Thoracic aorta (tissue), 2 donors: Measurements from ENCODE around the gene VSX1. TPM values are rescaled to one million over a fixed set of nuclear protein-coding genes. Genes with fewer than 3 reads are reported as not detected.

Experiments used
- ATAC-seq: fragments of 150-250 bp; one replicate; pipeline ENCODE4 v1.8.0; 2017; ENCODE audit warnings: low read depth; ENCODE audit not compliant: insufficient number of reproducible peaks, low FRiP score
- DNase-seq: peaks from one replicate; pipeline ENCODE4 v3.0.0-alpha.2; 2020; ENCODE audit warnings: low spot score
- H3K27ac ChIP-seq, 2 donors: fragments of 200-600 bp; sonication (generic); 1 replicate in 1 of 2; 2 replicates in 1 of 2; pipeline ENCODE4 v1.5.1; 2016; ENCODE audit warnings: mild to moderate bottlenecking in 2 of 2, moderate library complexity in 2 of 2
- H3K27me3 ChIP-seq: fragments of 200-600 bp; sonication (generic); replicated peaks from 2 replicates; pipeline ENCODE4 v1.6.0; 2016; ENCODE audit warnings: mild to moderate bottlenecking; ENCODE audit not compliant: insufficient read depth
- H3K36me3 ChIP-seq: fragments of 200-600 bp; sonication (generic); one replicate; pipeline ENCODE4 v1.5.1; 2016
- H3K4me1 ChIP-seq, 2 donors: fragments of 200-600 bp; sonication (generic); 1 replicate in 1 of 2; 2 replicates in 1 of 2; pipeline versions ENCODE4 v1.5.1 to v1.6.0; 2016; ENCODE audit warnings: low read depth in 2 of 2, mild to moderate bottlenecking in 1 of 2; ENCODE audit not compliant: control insufficient read depth in 1 of 2
- H3K4me3 ChIP-seq: fragments of 200-600 bp; sonication (generic); 2 replicates; pipeline ENCODE4 v1.5.1; 2016; ENCODE audit warnings: mild to moderate bottlenecking
- H3K9me3 ChIP-seq: fragments of 200-600 bp; sonication (generic); 2 replicates; pipeline ENCODE4 v1.5.1; 2016
- total RNA-seq, 2 donors: library from RNA; depleted of rRNA; stranded (reverse); fragments of >200 nt; gene quantifications; one replicate each; pipeline versions ENCODE4 v1.1.0 to v1.2.3, GENCODE V29; 2016
- TF ChIP-seq, protein P1 (sequence below): fragments of 200-600 bp; sonication (generic); IDR thresholded peaks from one replicate; pipeline ENCODE4 v1.5.1; 2019; ENCODE audit warnings: antibody characterized with exemption

VSX1 gene
- total RNA-seq, 2 donors from 2014 or later: not detected

DNA sequence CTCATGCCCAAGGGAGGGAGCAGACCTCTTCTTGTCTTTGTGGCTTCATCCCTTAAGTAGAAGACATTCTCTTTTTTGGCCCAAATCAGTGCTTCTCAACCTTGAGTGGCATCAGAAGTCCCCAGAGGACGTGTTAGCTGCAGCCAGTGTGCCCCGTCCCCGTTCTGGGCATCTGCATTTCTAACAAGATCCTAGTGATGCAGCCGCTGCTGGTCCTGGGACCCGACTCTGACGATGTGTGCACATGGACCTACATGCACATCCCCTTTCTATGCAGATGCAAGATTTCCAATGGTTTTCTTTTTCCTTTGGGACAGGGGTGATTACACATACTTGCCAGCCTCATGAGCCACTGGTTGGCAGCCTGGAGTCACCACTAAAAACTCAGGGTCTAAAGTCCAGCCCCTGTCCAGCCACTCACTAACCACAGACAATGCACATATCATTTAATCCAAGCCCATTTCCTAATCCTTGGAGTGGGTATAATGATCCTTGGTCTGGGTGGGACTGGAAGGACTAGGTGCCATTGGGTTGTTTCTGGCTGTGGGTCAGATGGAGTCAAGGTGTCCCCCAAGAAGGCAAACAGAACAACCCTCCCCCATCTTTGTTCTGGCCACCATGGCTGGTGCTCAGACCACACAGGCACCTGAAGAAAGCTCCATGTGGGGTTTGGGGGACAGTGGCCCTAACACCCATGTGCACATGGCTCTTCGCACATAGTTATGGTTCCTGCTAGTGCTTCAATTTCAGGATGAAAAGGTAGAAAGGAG, 30.4 kb downstream of the VSX1 start:
- ATAC-seq: no peak
- Histone ChIP-seq H3K27me3 (no peaks in the 10 kb centered on the region), H3K4me3 (no peak overlapping the region), H3K27ac (peak overlapping the region; percentile 79 to 91), H3K9me3 (no peaks in the 10 kb centered on the region), H3K4me1 (peaks cover 63 to 100% of the 10 kb centered on the region in 2 donors), H3K36me3 (peaks cover 5% of the 10 kb centered on the region)
- no peak for DNase-seq
- TF ChIP-seq, protein P1, sequence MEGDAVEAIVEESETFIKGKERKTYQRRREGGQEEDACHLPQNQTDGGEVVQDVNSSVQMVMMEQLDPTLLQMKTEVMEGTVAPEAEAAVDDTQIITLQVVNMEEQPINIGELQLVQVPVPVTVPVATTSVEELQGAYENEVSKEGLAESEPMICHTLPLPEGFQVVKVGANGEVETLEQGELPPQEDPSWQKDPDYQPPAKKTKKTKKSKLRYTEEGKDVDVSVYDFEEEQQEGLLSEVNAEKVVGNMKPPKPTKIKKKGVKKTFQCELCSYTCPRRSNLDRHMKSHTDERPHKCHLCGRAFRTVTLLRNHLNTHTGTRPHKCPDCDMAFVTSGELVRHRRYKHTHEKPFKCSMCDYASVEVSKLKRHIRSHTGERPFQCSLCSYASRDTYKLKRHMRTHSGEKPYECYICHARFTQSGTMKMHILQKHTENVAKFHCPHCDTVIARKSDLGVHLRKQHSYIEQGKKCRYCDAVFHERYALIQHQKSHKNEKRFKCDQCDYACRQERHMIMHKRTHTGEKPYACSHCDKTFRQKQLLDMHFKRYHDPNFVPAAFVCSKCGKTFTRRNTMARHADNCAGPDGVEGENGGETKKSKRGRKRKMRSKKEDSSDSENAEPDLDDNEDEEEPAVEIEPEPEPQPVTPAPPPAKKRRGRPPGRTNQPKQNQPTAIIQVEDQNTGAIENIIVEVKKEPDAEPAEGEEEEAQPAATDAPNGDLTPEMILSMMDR: no peak

DNA sequence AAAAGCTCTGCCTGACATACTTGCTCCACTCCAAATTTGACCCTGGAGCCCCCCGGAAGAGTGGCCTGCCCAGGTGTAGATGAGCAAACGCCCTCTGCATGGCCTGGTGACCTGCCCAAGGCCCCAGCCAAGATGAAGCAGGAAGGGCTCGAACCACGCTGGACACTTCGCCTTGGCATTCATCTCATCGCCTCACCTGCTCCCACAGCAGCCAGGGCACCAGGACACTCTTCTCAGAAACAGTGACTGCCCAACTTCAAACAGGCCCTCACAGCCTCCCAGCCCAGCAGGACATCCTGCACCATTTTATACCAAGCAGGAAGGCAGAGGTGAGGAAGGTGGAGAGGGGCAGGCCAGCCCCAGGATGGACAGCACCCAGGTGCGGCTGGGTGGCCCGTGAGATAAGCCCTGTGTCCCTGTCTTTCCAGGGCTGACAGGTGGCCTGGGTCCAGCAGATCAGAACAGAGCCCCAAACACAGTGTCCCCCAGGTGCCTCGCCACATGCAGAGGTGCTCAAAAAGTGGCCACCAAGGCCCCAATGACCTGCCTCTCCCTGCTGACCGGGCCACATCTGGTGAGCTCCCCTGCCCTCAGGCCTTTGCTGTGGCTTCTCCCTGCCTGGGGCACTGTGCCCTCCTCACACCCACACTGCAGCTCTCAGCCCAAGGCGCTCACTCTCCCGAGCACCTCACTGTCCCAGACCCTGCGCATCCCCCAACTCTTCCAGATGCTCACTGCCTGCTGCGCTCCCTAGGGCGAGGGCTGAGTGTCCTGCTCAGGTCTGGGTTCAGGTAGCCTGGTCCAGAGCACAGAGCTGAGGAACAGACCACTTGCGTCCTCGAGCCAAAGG, 31.2 kb downstream of the VSX1 start:
- TF ChIP-seq, protein P1: no peak
- Histone ChIP-seq H3K27me3 (no peaks in the 10 kb centered on the region), H3K4me3 (no peak overlapping the region), H3K36me3 (peaks cover 9% of the 10 kb centered on the region), H3K27ac (peak overlapping the region; percentile 69 to 79), H3K9me3 (no peaks in the 10 kb centered on the region), H3K4me1 (peaks cover 59 to 100% of the 10 kb centered on the region in 2 donors)
- DNase-seq: no peak
- no peak for ATAC-seq

DNA sequence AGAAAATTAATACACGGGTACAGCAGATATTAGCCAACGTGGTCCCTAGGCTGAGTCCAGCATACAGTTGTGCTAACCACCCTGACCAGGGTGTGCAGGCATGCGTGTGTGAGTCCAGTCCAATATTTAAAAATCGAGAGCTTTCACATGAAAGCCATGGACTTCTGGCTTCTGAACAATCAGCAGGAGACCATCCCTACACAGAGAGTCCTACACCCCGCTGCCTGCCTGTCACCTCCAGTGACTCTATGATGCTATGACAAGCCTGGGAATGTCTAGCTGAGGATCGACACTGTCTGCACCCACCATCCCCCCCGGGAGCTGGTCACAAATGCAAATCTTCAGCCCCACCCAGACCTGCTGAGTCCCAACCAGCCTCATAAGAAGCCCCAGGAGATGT, 31.9 kb downstream of the VSX1 start:
- no peaks in the 10 kb centered on the region for H3K9me3 ChIP-seq
- H3K4me1 ChIP-seq: peaks cover 57 to 100% of the 10 kb centered on the region in 2 donors
- DNase-seq: no peak
- H3K27ac ChIP-seq: peak overlapping the region; percentile 69 to 79
- H3K36me3 ChIP-seq: peaks cover 9% of the 10 kb centered on the region
- ATAC-seq: no peak
- H3K4me3 ChIP-seq: peak overlapping the region; percentile 1
- H3K27me3 ChIP-seq: no peaks in the 10 kb centered on the region
- TF ChIP-seq, protein P1: no peak

DNA sequence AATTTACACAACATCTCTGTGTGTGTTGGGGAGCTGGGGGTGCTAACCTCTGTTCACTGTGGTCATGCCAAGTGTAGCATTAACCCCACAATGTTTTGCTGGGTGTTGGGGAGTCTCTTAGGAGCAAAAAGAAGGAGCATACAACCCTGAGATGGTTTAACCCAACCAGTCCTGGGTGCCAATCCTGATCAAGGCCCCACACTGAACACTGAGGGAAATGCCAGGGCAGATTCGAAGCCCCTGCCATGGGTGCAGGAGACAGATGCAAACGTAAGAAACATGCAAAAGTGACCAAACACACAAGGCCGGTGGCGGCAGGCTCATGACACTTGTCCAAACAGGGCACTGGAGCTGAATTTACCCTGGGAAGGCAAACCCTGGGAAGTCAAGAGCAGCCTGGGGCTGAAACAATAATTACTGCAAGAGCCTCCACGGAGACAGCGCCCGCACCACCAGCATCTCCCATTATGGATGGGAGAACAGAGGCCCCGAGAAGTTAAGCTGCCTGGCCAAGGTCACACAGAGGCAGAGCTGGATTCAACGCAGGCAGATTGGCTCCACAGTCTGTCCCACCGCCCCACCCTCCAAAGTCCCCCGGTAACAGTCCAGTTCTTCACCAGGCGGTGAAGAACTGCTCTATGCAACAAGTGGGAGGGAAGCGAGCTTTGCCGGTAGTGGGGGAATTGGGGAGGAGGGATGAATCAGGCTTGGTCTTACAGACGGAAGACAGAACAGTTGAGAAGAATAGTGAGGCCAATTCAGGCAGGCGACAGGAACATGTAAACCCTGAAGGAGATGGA, 32.5 kb downstream of the VSX1 start:
- peak overlapping the region; percentile 69 to 79 for H3K27ac ChIP-seq
- peak overlapping the region; percentile 1 for H3K4me3 ChIP-seq
- H3K9me3 ChIP-seq: no peaks in the 10 kb centered on the region
- H3K4me1 ChIP-seq: peaks cover 59 to 100% of the 10 kb centered on the region in 2 donors
- TF ChIP-seq, protein P1: no peak
- peak; percentile 30 for ATAC-seq
- no peaks in the 10 kb centered on the region for H3K27me3 ChIP-seq
- DNase-seq: no peak
- peaks cover 9% of the 10 kb centered on the region for H3K36me3 ChIP-seq
